ENCODE results near the gene EPN2.

EPN2 gene

GRCh38 chr17:19361944-19362276, 124.7 kb downstream of the EPN2 start:
- DNase-seq (ENCODE audit: low read depth), result no peak
- H3K4me3 ChIP-seq (ENCODE audit: low read depth, low read length), result peak overlapping the region; percentile 68
- TF ChIP-seq, protein P1, sequence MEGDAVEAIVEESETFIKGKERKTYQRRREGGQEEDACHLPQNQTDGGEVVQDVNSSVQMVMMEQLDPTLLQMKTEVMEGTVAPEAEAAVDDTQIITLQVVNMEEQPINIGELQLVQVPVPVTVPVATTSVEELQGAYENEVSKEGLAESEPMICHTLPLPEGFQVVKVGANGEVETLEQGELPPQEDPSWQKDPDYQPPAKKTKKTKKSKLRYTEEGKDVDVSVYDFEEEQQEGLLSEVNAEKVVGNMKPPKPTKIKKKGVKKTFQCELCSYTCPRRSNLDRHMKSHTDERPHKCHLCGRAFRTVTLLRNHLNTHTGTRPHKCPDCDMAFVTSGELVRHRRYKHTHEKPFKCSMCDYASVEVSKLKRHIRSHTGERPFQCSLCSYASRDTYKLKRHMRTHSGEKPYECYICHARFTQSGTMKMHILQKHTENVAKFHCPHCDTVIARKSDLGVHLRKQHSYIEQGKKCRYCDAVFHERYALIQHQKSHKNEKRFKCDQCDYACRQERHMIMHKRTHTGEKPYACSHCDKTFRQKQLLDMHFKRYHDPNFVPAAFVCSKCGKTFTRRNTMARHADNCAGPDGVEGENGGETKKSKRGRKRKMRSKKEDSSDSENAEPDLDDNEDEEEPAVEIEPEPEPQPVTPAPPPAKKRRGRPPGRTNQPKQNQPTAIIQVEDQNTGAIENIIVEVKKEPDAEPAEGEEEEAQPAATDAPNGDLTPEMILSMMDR (IDR thresholded peaks at IDR 0.05; ENCODE audit: low read depth, low read length, missing control alignments), result no peak

DNA sequence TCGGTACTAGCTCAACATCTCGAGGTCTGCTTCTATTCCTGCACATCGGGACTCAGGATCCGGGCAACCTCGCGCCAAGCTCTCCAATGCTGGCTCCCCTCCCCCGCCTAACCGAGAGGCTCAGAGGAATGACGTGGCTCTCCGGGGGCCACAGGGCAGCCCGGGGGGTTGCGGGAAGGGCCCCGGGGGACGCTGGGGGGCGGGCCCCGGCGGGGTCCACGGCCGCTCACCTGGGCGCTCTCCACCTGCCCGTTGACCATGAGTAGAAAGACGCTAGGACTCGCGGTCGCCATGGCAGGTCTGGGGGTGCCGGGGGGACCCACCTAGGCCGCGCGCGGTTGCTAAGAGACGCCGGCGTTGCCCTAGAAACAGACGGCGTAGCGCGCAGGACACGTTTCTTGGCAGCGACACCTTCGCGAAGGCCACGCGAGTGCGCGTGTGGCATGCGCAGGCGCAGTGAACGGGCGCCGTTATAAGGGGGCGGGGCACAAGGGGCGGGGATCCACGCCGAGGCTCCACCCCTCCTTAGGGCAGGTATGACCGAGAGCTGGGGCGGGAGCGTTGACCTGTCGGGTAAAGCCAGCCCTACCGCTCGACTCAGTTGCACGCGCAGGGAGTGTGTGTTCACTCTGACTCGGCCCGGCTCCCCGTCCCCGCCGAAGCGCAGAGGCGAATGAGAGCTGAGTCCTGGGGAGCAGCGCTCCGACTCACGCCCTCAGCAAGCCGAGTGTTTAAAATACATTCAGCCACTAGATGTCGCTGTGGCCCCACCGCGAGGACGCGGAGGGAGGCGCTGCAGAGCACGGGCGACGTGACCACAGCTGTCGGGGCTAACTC, 125.3 kb downstream of the EPN2 start, which contains the start of gene B9D1:
TSS of gene B9D1 (minus strand) at position 447 of the 837 bp plus-strand sequence. CDS start at position 293, 154 bp downstream.
- H3K4me3 ChIP-seq (ENCODE audit: low read depth, low read length), result peak within 1 kb of the TSS; percentile 68
- TF ChIP-seq, protein P1 (IDR thresholded peaks at IDR 0.05; ENCODE audit: low read depth, low read length, missing control alignments), result peak; percentile 93

DNA sequence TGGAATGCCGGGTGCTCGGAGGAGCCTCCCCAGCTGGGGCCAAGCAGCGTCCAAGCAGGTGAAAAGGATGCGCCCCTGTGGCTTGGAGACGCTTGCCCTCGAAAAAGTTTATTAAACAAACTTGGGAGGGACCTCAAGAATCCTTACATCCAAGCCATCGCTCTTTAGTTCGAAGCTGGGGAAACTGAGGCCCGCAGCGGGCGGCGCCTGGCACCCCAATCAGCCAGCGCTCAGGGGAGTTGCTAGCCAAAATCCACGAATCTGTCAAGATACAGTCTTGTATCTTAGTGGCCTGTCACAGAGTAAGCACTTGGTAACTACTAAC, 125.9 kb downstream of the EPN2 start:
- H3K4me3 ChIP-seq (ENCODE audit: low read depth, low read length), result peak overlapping the region; percentile 68
- DNase-seq (ENCODE audit: low read depth), result no peak
- TF ChIP-seq, protein P1 (IDR thresholded peaks at IDR 0.05; ENCODE audit: low read depth, low read length, missing control alignments), result no peak

More for the DNA sequence above, 125.3 kb downstream of the EPN2 start, which contains the start of gene B9D1:
- peak; percentile 58 for DNase-seq (ENCODE audit: low read depth)

DNA sequence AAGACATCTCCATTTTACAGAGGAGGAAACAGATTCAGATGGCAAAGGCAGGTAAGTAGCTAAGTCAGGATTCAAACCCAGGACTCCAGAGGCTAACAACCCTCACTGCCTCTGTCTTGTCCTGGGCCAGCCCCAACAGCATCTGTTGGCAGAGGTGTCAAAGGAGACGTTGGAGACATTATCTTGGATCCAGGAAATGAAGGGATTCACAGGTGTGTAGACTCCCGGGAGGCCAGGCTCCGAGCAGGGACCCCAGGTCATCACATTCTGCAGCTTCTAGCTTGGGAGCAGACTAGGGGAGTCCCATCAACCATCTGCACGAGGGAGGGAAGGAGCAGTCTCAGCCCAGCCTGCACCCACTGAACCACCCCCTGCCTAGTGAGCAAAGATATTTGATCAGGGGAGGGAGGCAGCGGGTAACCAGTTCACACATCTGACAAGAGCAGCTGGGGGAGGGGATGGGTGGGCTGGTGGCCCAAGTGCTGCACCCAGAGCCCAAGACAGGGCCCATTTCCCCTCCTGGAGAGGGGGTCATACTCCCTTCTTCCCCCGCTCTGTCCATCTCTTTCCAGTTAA, 126.4 kb downstream of the EPN2 start:
- no peak overlapping the region for H3K4me3 ChIP-seq (ENCODE audit: low read depth, low read length)

GRCh38 chr17:19364699-19365498, 127.7 kb downstream of the EPN2 start:
- TF ChIP-seq, protein P1 (IDR thresholded peaks at IDR 0.05; ENCODE audit: low read depth, low read length, missing control alignments), result no peak
- no peak for DNase-seq (ENCODE audit: low read depth)

More for the DNA sequence above, 126.4 kb downstream of the EPN2 start:
- TF ChIP-seq, protein P1 (IDR thresholded peaks at IDR 0.05; ENCODE audit: low read depth, low read length, missing control alignments), result no peak
- no peak for DNase-seq (ENCODE audit: low read depth)

GRCh38 chr17:19365499-19365817, 128.3 kb downstream of the EPN2 start:
- H3K4me3 ChIP-seq (ENCODE audit: low read depth, low read length), result no peak overlapping the region
- no peak for DNase-seq (ENCODE audit: low read depth)
- TF ChIP-seq, protein P1 (IDR thresholded peaks at IDR 0.05; ENCODE audit: low read depth, low read length, missing control alignments), result no peak

More at GRCh38 chr17:19364699-19365498, 127.7 kb downstream of the EPN2 start:
- no peak overlapping the region for H3K4me3 ChIP-seq (ENCODE audit: low read depth, low read length)

All from GM12864 (cell line).